ENCODE data around the gene CAPN7.

CAPN7 gene

GRCh38 chr3:15199493-15200105, 6.4 kb upstream of the CAPN7 start:
- DNase-seq (ENCODE audit: low read depth in 2 of 2): no peak

DNA sequence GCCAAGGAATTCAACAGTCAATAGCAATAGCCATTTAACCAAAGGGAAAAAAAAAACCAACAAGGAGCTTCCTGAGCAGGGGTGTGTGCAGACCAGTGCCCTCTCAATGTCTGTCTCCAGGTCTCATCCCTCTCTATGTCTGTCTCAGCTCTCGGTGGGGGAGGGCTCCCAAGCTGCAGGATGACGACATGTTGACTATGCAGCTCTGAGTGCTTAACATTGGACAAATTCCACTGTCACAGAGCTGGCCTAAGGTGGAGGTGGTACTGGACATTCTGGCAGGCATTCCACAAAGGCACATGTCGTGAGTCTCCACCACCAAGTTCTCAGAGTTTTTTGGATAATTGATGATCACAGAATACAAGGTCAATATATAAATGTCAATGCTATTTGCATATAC, 2.0 kb upstream of the CAPN7 start:
- DNase-seq (ENCODE audit: low read depth in 2 of 2): no peak

DNA sequence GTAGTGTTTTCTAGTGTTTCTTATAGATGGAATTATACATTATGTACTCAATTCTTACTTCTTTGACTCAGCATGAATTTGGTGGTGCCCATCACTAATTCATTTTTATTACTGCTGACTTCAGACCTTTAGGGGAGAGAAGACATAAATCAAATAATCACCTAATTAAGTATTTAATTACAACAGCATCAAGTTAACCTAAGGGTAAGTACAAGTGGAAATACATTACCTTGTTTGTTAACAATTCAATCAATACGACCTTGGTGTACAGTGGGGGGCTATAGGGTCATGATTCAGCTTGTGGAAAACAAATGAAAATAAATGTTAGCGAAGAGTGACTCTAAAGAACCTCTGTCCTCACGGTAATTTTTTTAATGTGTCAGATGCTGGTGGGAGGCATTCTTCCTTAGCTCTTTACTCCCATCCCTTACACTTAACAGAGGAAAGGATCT, 538 bp upstream of the CAPN7 start:
- no peak for DNase-seq (ENCODE audit: low read depth in 2 of 2)

- DNase-seq (ENCODE audit: low read depth in 2 of 2): no peak
Measured at GRCh38 chr3:15206662-15207576, 873 bp downstream of the CAPN7 start.

GRCh38 chr3:15207836-15208504, 1.9 kb downstream of the CAPN7 start:
- no peak for DNase-seq (ENCODE audit: low read depth in 2 of 2)

DNA sequence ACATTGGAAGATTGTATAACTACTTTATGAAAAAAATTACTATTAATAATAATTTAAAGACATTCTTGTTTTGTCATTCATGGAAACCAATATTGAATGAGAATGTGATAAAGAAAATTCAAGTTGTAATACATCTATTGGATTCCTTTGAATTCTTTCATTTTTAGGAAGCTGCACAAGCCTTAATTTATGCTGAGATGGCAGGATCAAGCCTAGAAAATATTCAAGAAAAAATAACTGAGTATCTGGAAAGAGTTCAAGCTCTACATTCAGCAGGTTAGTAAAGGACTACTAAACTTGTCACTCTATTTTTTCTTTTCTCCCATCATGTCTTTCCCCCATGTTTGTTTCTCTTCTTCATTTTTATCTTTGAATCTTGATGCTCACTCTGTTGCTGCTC, 5.9 kb downstream of the CAPN7 start:
- DNase-seq (ENCODE audit: low read depth in 2 of 2): no peak

DNA sequence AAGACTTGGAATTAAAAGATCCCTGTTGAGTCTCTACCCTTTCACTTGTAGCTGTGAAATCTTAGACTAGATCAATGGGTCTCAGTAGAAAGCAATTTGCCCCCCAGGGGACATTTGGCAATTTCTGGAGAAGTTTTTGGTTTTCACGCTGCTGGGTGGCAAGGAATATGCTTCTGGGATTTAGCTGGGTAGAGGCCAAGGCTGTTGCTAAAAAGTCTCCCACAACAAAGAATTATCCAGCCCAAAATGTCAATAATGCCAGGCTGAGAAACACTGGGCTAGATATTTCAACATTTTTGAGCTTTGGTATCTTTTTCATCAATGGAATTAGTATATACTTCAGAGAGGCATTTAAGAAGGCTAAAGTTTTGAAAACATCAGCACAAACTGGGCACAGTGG, 8.7 kb downstream of the CAPN7 start:
- DNase-seq (ENCODE audit: low read depth in 2 of 2): no peak

DNA sequence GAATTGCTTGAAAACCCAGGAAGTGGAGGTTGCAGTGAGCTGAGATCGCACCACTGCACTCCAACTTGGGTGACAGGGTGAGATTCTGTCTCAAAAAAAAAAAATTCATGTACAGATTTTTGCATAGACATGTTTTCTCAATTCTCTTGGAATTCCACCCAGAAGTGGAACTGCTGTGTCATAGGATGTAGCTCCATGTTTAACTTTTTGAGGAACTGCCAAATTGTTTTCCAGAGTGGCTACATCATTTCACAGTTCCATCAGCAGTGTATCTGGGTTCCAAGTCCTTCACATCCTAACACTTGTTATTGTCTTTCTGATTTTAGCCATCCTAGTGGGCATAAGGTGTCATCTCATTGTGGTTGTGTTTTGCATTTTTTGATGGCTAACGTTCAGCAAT, 9.9 kb downstream of the CAPN7 start:
- DNase-seq (ENCODE audit: low read depth in 2 of 2): no peak

DNA sequence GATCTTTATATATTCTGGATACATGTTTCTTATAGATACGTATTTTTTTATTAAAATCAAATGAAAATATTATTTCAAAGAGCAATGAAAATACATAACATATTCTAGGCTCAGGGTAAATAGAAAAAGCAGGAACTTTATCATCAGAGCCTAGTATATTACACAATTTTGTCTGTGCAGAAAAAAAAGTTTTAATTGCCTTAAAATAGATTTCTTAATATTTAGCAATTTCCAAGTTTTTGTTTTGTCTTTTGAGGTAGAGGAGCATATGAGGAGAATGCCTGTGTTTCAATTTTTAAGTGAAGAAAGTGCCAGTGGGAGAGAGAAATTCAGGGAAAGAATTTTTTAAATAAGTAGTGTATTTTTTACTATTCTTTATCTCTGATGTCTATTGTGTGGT, 10.5 kb downstream of the CAPN7 start:
- no peak for DNase-seq (ENCODE audit: low read depth in 2 of 2)

- no peak for DNase-seq (ENCODE audit: low read depth in 2 of 2)
Measured at GRCh38 chr3:15217011-15217671, 11.1 kb downstream of the CAPN7 start.

DNA sequence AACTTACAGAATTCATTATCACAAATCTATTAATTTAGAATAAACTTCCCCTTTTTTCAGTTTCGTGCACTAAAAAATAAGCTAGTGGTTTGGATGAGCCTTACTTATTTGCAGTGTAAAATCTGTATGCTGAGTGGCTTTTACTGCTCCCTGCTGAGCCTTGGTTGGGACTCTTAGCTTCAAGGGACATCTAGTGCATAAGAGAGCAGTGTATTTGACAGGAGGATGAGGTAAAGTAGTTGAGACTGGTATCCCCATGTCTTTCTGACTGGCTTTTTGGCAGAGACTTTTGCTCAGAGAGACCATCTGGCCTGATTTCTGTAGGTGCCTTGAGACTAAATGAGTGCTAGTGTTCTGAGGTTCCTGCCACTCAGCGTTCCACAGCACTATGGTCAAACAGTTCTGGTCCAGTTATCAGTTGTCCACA, 11.8 kb downstream of the CAPN7 start:
- no peak for DNase-seq (ENCODE audit: low read depth in 2 of 2)

DNA sequence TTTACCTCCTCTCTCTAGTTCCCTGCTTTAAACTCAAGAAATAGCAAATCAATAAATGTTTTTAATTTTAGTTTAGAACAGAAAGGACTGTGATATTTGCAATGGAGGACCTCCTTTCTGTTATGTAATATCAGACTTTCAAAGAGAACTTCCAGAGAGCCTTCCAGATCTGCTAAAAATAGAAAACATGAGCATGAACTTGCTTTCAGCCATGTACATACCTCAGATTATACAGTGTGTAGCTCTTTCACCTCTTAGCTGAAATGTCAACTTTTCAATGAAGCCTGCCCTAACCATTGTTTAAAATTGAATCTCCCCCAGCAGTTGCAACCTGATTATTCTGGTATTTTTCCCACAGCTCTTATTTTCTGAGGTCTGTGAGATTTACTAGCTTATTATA, 12.6 kb downstream of the CAPN7 start:
- no peak for DNase-seq (ENCODE audit: low read depth in 2 of 2)

DNA sequence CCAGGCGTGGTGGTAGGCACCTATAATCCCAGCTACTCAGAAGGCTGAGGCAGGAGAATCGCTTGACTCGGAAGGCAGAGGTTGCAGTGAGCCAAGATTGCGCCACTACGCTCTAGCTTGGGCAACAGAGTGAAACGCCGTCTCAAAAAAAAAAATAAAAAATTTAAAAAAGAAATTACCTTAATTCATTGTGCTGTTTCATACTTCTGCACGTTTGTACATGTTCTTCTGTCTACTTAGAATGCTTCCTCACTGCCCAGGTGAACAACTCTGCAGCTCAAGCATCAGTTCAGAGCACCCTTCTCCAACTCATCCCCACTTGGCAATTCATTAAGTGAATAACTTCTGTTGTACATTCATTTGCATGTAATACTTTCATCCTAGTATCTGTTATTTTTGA, 14.0 kb downstream of the CAPN7 start:
- DNase-seq (ENCODE audit: low read depth in 2 of 2): no peak

- DNase-seq (ENCODE audit: low read depth in 2 of 2): no peak
Measured at GRCh38 chr3:15220661-15221060, 14.6 kb downstream of the CAPN7 start.

DNA sequence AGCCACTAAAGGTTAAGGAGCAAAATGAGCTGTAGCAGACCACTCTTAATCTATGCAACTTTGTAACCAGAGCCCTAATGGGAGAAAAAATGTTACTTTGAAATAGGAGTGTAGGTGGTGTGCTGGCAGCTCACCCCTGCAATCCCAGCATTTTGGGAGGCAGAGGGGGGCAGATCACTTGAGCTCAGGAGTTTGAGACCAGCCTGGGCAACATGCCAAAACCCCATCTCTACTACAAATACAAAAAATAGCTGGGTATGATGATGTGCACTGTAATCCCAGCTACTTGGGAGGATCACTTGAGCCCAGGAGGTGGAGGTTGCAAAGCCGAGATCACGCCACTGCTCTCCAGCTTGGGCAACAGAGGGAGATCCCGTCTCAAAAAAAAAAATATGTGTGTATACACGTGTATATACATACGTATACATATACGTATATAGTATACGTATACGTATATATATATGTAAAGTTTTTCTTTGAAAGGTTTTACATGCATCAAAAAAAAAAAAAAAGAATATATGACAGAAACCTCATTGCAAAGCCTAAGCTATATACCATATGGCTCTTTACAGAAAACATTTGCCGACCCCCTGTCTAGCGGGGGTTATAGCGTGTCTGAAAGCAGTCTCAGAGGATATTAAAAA, 15.7 kb downstream of the CAPN7 start:
- no peak for DNase-seq (ENCODE audit: low read depth in 2 of 2)

GRCh38 chr3:15223685-15224572, 17.9 kb downstream of the CAPN7 start:
- no peak for DNase-seq (ENCODE audit: low read depth in 2 of 2)

- no peak for DNase-seq (ENCODE audit: low read depth in 2 of 2)
Measured at GRCh38 chr3:15228147-15228546, 22.1 kb downstream of the CAPN7 start.

DNA sequence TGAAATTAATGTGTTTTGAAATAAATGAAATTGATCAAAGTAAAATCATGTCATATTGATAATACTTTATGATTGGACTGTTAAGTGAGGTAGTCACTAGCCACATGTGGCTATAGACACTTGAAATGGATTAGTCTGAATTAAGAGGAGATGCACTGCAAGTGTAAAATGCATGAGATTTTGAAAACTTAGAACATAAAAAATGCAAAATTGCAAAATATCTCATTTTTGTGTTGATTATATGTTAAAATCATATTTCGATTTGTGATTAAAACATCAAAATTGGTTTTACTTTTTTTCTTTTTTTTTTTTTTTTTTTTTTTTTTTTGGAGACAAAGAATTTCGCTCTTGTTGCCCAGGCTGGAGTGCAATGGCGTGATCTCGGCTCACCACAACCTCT, 23.2 kb downstream of the CAPN7 start:
- DNase-seq (ENCODE audit: low read depth in 2 of 2): no peak

- peak; percentile 13 to 26 for DNase-seq (ENCODE audit: low read depth in 2 of 2)
Measured at GRCh38 chr3:15241341-15241740, 35.3 kb downstream of the CAPN7 start.

- no peak for DNase-seq (ENCODE audit: low read depth in 2 of 2)
Measured at GRCh38 chr3:15243822-15244482, 37.9 kb downstream of the CAPN7 start.
